Lower lobe of right lung (tissue), 2 donors: ENCODE results near the gene RTN1. TPM values are rescaled to one million over a fixed set of nuclear protein-coding genes. Genes with fewer than 3 reads are reported as not detected.

Source experiments
- ATAC-seq, 2 donors: fragments of 200-7000 bp; cut with Tn5 transposase; one replicate each; pipeline ENCODE4 v1.9.1; 2020 to 2022; ENCODE audit warnings: mild to moderate bottlenecking in 2 of 2, moderate library complexity in 2 of 2
- DNase-seq: peaks from one replicate; pipeline ENCODE4 v3.0.0-alpha.2; 2020
- H3K27ac ChIP-seq: fragments of 200-600 bp; one replicate; pipeline ENCODE4 v1.8.0; 2022
- H3K27me3 ChIP-seq: fragments of 200-600 bp; one replicate; pipeline ENCODE4 v1.8.0; 2022; ENCODE audit warnings: low read depth
- H3K36me3 ChIP-seq: fragments of 200-600 bp; one replicate; pipeline ENCODE4 v1.8.0; 2022; ENCODE audit warnings: mild to moderate bottlenecking
- H3K4me1 ChIP-seq: fragments of 200-600 bp; one replicate; pipeline ENCODE4 v1.8.0; 2022
- H3K4me3 ChIP-seq: fragments of 200-600 bp; one replicate; pipeline ENCODE4 v1.8.0; 2022; ENCODE audit warnings: mild to moderate bottlenecking
- H3K9me3 ChIP-seq: fragments of 200-600 bp; one replicate; pipeline ENCODE4 v1.8.0; 2022
- CTCF ChIP-seq: fragments of 200-600 bp; IDR thresholded peaks from one replicate; pipeline ENCODE4 v1.8.0; 2022; ENCODE audit warnings: antibody characterized with exemption, mild to moderate bottlenecking
- intact Hi-C: fragments of 100-400 bp; cut with DNase I; formaldehyde crosslinking; loops from one replicate; pipeline ENCODE4 v1.11.0; 2022
- total RNA-seq: library from RNA; stranded (reverse); fragmentation: NEBNext Ultra II Directional; extraction: Animal tissue kit (Norgen Biotek cat#: 25700); gene quantifications from one replicate; pipeline ENCODE4 v1.2.1, GENCODE V29; 2021
- donor health status: DM: no; HTN: yes; CAD: no; lungs with severe emphysema.

Gene RTN1
- total RNA-seq, 1 donor from 2014 or later = 18.2 TPM

GRCh38 chr14:59897757-59898383, 27.3 kb upstream of the RTN1 start:
- ATAC-seq (peak; percentile 54 to 68), DNase-seq (no peak)
- peak; percentile 48 for TF ChIP-seq CTCF
- H3K27ac ChIP-seq = no peak overlapping the region
- no peaks in the 10 kb centered on the region for H3K9me3 ChIP-seq
- intact Hi-C loops = no loop called here
- no peaks in the 10 kb centered on the region for H3K36me3 ChIP-seq
- no peak overlapping the region for H3K4me3 ChIP-seq
- no peaks in the 10 kb centered on the region for H3K4me1 ChIP-seq
- H3K27me3 ChIP-seq = peaks cover 4% of the 10 kb centered on the region

- Histone ChIP-seq H3K27ac (no peak overlapping the region), H3K4me1 (no peaks in the 10 kb centered on the region), H3K9me3 (no peaks in the 10 kb centered on the region), H3K27me3 (peaks cover 4% of the 10 kb centered on the region), H3K36me3 (no peaks in the 10 kb centered on the region), H3K4me3 (no peak overlapping the region)
- ATAC-seq (no peak), DNase-seq (no peak)
- intact Hi-C loops = no loop called here
- no peak for TF ChIP-seq CTCF
Measured at GRCh38 chr14:59895721-59896120, 25.1 kb upstream of the RTN1 start.

- TF ChIP-seq CTCF = no peak
- Histone ChIP-seq H3K27ac (no peak overlapping the region), H3K27me3 (peaks cover 4% of the 10 kb centered on the region), H3K4me3 (no peak overlapping the region), H3K36me3 (no peaks in the 10 kb centered on the region), H3K4me1 (no peaks in the 10 kb centered on the region), H3K9me3 (no peaks in the 10 kb centered on the region)
- intact Hi-C loops = no loop called here
- ATAC-seq = no peak
- DNase-seq = no peak
Measured at GRCh38 chr14:59890676-59891075, 20.1 kb upstream of the RTN1 start.

- no peaks in the 10 kb centered on the region for H3K4me1 ChIP-seq
- TF ChIP-seq CTCF = no peak
- H3K36me3 ChIP-seq = no peaks in the 10 kb centered on the region
- no peaks in the 10 kb centered on the region for H3K27me3 ChIP-seq
- intact Hi-C loops = no loop called here
- H3K9me3 ChIP-seq = no peaks in the 10 kb centered on the region
- H3K4me3 ChIP-seq = no peak overlapping the region
- ATAC-seq (no peak), DNase-seq (no peak)
- no peak overlapping the region for H3K27ac ChIP-seq
Measured at GRCh38 chr14:59882957-59883356, 12.4 kb upstream of the RTN1 start.

- Histone ChIP-seq H3K9me3 (no peaks in the 10 kb centered on the region), H3K27me3 (peaks cover 47% of the 10 kb centered on the region), H3K4me1 (peaks cover 16% of the 10 kb centered on the region), H3K36me3 (no peaks in the 10 kb centered on the region), H3K27ac (peak overlapping the region; percentile 58), H3K4me3 (peak overlapping the region; percentile 60)
- intact Hi-C loops = no loop called here
- TF ChIP-seq CTCF = no peak
- DNase-seq = no peak
- ATAC-seq = peak in 1 of 2 donors; percentile 37
Measured at GRCh38 chr14:59871166-59871495, 555 bp upstream of the RTN1 start.
